AG04450 (cell line): ENCODE results near the gene MED14. TPM values are rescaled to one million over a fixed set of nuclear protein-coding genes. Genes with fewer than 3 reads are reported as not detected.
A peak's percentile ranks its signal among the peaks of the same experiment; 100 is the strongest.
"Not testable (repeated sequence)": the region's sequence is repeated elsewhere in the genome, so short reads cannot be mapped to it uniquely, and the experiment has no call there.

Experiments
- CTCF ChIA-PET: fragments of 300-600, 350-600 bp; formaldehyde crosslinking; extraction: SDS; loops from one replicate; lab custom pipeline; 2022; ENCODE audit warnings: antibody characterized with exemption, inconsistent platforms; lab: Charles Lee
- POLR2A ChIA-PET: fragments of 350-600 bp; formaldehyde crosslinking; extraction: SDS; loops from one replicate; lab custom pipeline; 2021; ENCODE audit warnings: antibody characterized with exemption, inconsistent platforms; lab: Yijun Ruan, JAX
- DNase-seq: peaks from one replicate; pipeline ENCODE4 v3.0.0-alpha.2; 2011; ENCODE audit warnings: low read depth, low spot score
- H3K27ac ChIP-seq: one replicate; pipeline ENCODE4 v1.5.1; 2012; ENCODE audit warnings: low read depth, low read length, control low read depth
- H3K27me3 ChIP-seq: one replicate; pipeline ENCODE4 v1.6.0; 2012; ENCODE audit warnings: low read length; ENCODE audit not compliant: control insufficient read depth, insufficient read depth
- H3K4me3 ChIP-seq: 2 replicates; pipeline ENCODE4 v1.5.1; 2011; ENCODE audit warnings: mild to moderate bottlenecking, low read depth, low read length, control low read depth
- H3K9me3 ChIP-seq: 2 replicates; pipeline ENCODE4 v1.5.1; 2012; ENCODE audit warnings: low read length; ENCODE audit not compliant: control insufficient read depth, insufficient read depth
- polyA plus RNA-seq: library from polyadenylated mRNA; depleted of rRNA; stranded (reverse); fragments of >200 nt; gene quantifications from 2 replicates; pipeline ENCODE4 v1.2.3, GENCODE V29; 2011
- TF ChIP-seq, protein P1 (sequence below): IDR thresholded peaks from 2 replicates; pipeline ENCODE4 v1.5.1; 2011; ENCODE audit warnings: low read depth, low read length, control low read depth, inconsistent platforms

The MED14 gene
- polyA plus RNA-seq, 1 experiment, result 52.8 TPM

DNA sequence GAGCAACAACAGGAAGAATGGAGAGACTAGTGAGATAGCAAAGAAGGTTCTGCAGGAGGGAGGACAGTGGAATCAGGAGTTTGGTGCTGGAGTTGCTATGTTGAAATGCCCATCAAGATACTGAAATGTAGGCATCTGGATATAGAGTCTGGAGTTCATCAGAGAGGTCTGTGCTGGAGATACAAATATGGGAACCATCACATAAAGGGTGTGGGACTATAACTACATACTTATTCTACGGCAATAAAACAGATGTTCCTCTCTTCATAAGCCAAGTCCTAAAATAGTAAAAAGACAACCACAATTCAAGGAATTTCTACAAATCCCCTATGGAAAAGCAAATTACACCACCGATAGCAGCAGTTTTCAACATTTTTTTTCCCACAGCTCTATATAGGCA, 1.6 kb downstream of the MED14 start:
- CTCF ChIA-PET, result no interaction called here
- DNase-seq, result no peak
- Histone ChIP-seq H3K27ac (no peak overlapping the region), H3K27me3 (no peaks in the 10 kb centered on the region), H3K9me3 (no peaks in the 10 kb centered on the region), H3K4me3 (peak overlapping the region; percentile 71)
- POLR2A ChIA-PET, result no interaction called here
- TF ChIP-seq, protein P1, sequence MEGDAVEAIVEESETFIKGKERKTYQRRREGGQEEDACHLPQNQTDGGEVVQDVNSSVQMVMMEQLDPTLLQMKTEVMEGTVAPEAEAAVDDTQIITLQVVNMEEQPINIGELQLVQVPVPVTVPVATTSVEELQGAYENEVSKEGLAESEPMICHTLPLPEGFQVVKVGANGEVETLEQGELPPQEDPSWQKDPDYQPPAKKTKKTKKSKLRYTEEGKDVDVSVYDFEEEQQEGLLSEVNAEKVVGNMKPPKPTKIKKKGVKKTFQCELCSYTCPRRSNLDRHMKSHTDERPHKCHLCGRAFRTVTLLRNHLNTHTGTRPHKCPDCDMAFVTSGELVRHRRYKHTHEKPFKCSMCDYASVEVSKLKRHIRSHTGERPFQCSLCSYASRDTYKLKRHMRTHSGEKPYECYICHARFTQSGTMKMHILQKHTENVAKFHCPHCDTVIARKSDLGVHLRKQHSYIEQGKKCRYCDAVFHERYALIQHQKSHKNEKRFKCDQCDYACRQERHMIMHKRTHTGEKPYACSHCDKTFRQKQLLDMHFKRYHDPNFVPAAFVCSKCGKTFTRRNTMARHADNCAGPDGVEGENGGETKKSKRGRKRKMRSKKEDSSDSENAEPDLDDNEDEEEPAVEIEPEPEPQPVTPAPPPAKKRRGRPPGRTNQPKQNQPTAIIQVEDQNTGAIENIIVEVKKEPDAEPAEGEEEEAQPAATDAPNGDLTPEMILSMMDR, result no peak

- CTCF ChIA-PET, H3K9me3 ChIP-seq, POLR2A ChIA-PET, H3K27ac ChIP-seq, H3K4me3 ChIP-seq, DNase-seq, H3K27me3 ChIP-seq: not testable (repeated sequence)
These were observed 2.8 kb downstream of the MED14 start for GRCh38 chrX:40732499-40732898.

DNA sequence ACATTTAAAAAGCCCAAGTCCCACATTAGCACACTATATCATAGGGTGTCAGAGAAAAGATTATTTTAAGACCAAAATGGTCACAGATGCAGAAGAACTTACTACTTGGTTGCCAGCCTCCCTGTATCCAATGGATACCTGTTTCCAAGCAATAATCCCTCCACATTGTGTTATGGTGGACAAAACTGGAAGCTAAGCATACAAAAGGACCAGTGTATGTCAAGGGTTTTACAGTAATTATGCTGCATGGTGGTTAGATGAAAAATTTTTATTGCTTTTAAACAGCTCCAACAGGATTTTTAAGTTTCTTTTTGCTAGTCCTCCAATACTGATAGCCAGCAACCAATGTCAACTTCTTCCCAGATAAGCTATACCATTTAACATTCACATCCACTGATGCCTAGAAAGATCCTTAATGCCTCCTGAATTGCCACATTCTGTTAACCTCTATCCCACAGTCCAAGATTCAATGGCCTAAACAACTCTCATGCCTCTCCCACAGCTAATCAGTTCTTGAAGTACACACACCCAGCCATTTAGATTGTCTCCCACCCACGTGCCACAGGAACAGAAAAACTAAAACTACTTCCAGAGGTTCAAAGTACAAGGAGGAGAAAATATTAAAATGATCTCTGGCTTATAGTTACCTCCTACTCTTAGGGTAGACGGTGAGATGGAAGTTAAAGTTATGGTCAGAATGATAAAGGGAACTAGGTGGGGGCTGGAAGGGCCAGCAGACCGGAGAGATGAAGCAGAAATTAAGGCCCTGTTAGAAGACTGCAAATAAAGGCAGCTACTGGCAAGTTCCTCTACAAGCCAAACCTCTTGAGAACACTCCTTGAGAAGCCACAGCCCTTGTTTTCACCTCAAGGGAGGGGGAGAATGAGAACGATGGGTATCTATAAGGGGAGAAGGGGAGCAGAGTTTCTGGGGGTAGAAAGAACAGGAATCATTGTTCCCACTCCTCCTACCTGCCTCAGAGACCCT, 5.5 kb downstream of the MED14 start:
- TF ChIP-seq, protein P1, result no peak
- DNase-seq, result no peak
- no peaks in the 10 kb centered on the region for H3K27me3 ChIP-seq
- ChIA-PET CTCF (interaction anchor here (0.6 to 0.7 kb wide), 2 partner anchors 78 to 385 kb away, joined by 3 read pairs; no protein-coding TSS in a partner anchor), POLR2A (interaction anchor here (0.6 kb wide), 1 partner anchor 355 kb away, joined by 3 read pairs; no protein-coding TSS in a partner anchor)
- no peak overlapping the region for H3K4me3 ChIP-seq
- no peak overlapping the region for H3K27ac ChIP-seq
- no peaks in the 10 kb centered on the region for H3K9me3 ChIP-seq

GRCh38 chrX:40727581-40728252, 7.6 kb downstream of the MED14 start:
- ChIA-PET POLR2A (no interaction called here), CTCF (interaction anchor here (0.8 kb wide), 1 partner anchor 388 kb away, joined by 3 read pairs; no protein-coding TSS in a partner anchor)
- DNase-seq, result no peak
- H3K9me3 ChIP-seq, result no peaks in the 10 kb centered on the region
- H3K27ac ChIP-seq, result no peak overlapping the region
- TF ChIP-seq, protein P1, result no peak
- H3K27me3 ChIP-seq, result no peaks in the 10 kb centered on the region
- H3K4me3 ChIP-seq, result no peak overlapping the region

DNA sequence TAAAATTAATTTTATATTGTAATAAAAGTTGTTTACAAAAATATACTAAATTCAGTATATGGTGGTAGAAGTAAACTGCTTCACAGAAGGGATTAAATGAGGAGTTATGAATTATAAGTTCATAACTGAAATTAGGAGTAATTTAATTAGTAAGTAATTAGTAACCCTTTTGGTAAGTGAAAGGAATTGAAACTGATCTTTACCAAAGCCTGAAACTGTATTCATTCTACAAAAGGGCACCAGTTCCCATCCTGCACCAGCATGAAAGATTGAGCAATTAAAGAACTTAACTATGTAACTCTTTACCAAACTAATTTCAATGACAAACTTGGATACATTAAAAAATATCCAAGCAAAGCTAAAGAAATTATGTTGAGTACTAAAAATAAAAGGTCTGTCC, 8.2 kb downstream of the MED14 start:
- CTCF ChIA-PET, result interaction anchor here (0.8 kb wide), 1 partner anchor 389 kb away, joined by 3 read pairs; no protein-coding TSS in a partner anchor

More for the DNA sequence above, 8.2 kb downstream of the MED14 start:
- POLR2A ChIA-PET, result no interaction called here
- no peak for DNase-seq
- Histone ChIP-seq H3K4me3 (no peak overlapping the region), H3K9me3 (no peaks in the 10 kb centered on the region), H3K27ac (no peak overlapping the region), H3K27me3 (no peaks in the 10 kb centered on the region)
- TF ChIP-seq, protein P1, result no peak
